ENCODE data around the gene C5AR1. TPM values are rescaled to one million over a fixed set of nuclear protein-coding genes. Genes with fewer than 3 reads are reported as not detected.

C5AR1 gene
- total and polyA plus RNA-seq, 4 donors = 1.8 to 5.3 (median 3.2) TPM

GRCh38 chr19:47352095-47352494 lies 42.4 kb downstream of the C5AR1 start:
- TF ChIP-seq YY1 (IDR thresholded peaks at IDR 0.05) = no peak
- H3K4me3 ChIP-seq (ENCODE audit: low read depth in 1 of 3, low read length in 3 of 3) = no peak overlapping the region
- H3K9me3 ChIP-seq (ENCODE audit: control insufficient read depth in 4 of 4, low read length in 3 of 4) = no peaks in the 10 kb centered on the region
- H3K4me1 ChIP-seq (ENCODE audit: control insufficient read depth in 4 of 4, insufficient read depth in 4 of 4, low read length in 3 of 4) = peaks cover 2 to 24% (median 16%) of the 10 kb centered on the region in 4 donors
- no peaks in the 10 kb centered on the region for H3K27me3 ChIP-seq (ENCODE audit: control insufficient read depth in 4 of 4, insufficient read depth in 4 of 4, low read length in 3 of 4)
- DNase-seq (ENCODE audit: low spot score) = no peak
- no peak overlapping the region for H3K27ac ChIP-seq (ENCODE audit: low read depth in 1 of 2, low read length in 2 of 2)
- H3K36me3 ChIP-seq (ENCODE audit: control insufficient read depth in 4 of 4, insufficient read depth in 3 of 4, low read depth in 1 of 4, low read length in 3 of 4) = peaks cover 2 to 23% (median 9%) of the 10 kb centered on the region in 4 donors
- WGBS = 72% methylated on average over 2 of the region's 2 CpGs
- H3K9ac ChIP-seq (ENCODE audit: low read depth in 1 of 2, low read length in 2 of 2) = no peak overlapping the region

GRCh38 chr19:47353307-47353712 lies 43.6 kb downstream of the C5AR1 start:
- no peaks in the 10 kb centered on the region for H3K27me3 ChIP-seq (ENCODE audit: control insufficient read depth in 4 of 4, insufficient read depth in 4 of 4, low read length in 3 of 4)
- DNase-seq (ENCODE audit: low spot score) = peak; percentile 69
- H3K9ac ChIP-seq (ENCODE audit: low read depth in 1 of 2, low read length in 2 of 2) = no peak overlapping the region
- peaks cover 2 to 24% (median 16%) of the 10 kb centered on the region in 4 donors for H3K4me1 ChIP-seq (ENCODE audit: control insufficient read depth in 4 of 4, insufficient read depth in 4 of 4, low read length in 3 of 4)
- H3K9me3 ChIP-seq (ENCODE audit: control insufficient read depth in 4 of 4, low read length in 3 of 4) = no peaks in the 10 kb centered on the region
- no peak overlapping the region for H3K27ac ChIP-seq (ENCODE audit: low read depth in 1 of 2, low read length in 2 of 2)
- WGBS = 55% methylated on average over 24 of the region's 24 CpGs
- no peak for TF ChIP-seq TAF1 (conservative IDR thresholded peaks at IDR 0.05)
- TF ChIP-seq HNF4A (conservative IDR thresholded peaks at IDR 0.05) = peak; percentile 71 to 74
- peak in 1 of 2 donors; percentile 55 for TF ChIP-seq RAD21 (IDR thresholded peaks at IDR 0.05)
- TF ChIP-seq SP1 (IDR thresholded peaks at IDR 0.05) = peak; percentile 54
- TF ChIP-seq EGR1 (IDR thresholded peaks at IDR 0.05; ENCODE audit: low read depth in 2 of 2) = no peak
- H3K36me3 ChIP-seq (ENCODE audit: control insufficient read depth in 4 of 4, insufficient read depth in 3 of 4, low read depth in 1 of 4, low read length in 3 of 4) = peaks cover 9 to 35% (median 20%) of the 10 kb centered on the region in 4 donors
- no peak overlapping the region for H3K4me3 ChIP-seq (ENCODE audit: low read depth in 1 of 3, low read length in 3 of 3)

- H3K9ac ChIP-seq (ENCODE audit: low read depth in 1 of 2, low read length in 2 of 2) = no peak overlapping the region
- DNase-seq (ENCODE audit: low spot score) = no peak
- no peak overlapping the region for H3K27ac ChIP-seq (ENCODE audit: low read depth in 1 of 2, low read length in 2 of 2)
- no peak overlapping the region for H3K4me3 ChIP-seq (ENCODE audit: low read depth in 1 of 3, low read length in 3 of 3)
- 53% methylated on average over 6 of the region's 6 CpGs for WGBS
- H3K4me1 ChIP-seq (ENCODE audit: control insufficient read depth in 4 of 4, insufficient read depth in 4 of 4, low read length in 3 of 4) = peaks cover 0 to 15% (median 8%) of the 10 kb centered on the region in 4 donors
- no peaks in the 10 kb centered on the region for H3K27me3 ChIP-seq (ENCODE audit: control insufficient read depth in 4 of 4, insufficient read depth in 4 of 4, low read length in 3 of 4)
- H3K36me3 ChIP-seq (ENCODE audit: control insufficient read depth in 4 of 4, insufficient read depth in 3 of 4, low read depth in 1 of 4, low read length in 3 of 4) = peaks cover 17 to 65% (median 38%) of the 10 kb centered on the region in 4 donors
- no peaks in the 10 kb centered on the region for H3K9me3 ChIP-seq (ENCODE audit: control insufficient read depth in 4 of 4, low read length in 3 of 4)
- peak in 1 of 2 donors; percentile 12 for TF ChIP-seq HNF4A (conservative IDR thresholded peaks at IDR 0.05)
- no peak for TF ChIP-seq REST (IDR thresholded peaks at IDR 0.05)
Measured at GRCh38 chr19:47356900-47357299, 47.2 kb downstream of the C5AR1 start.

GRCh38 chr19:47357788-47358680 lies 48.4 kb downstream of the C5AR1 start:
- no peak overlapping the region for H3K9ac ChIP-seq (ENCODE audit: low read depth in 1 of 2, low read length in 2 of 2)
- no peaks in the 10 kb centered on the region for H3K27me3 ChIP-seq (ENCODE audit: control insufficient read depth in 4 of 4, insufficient read depth in 4 of 4, low read length in 3 of 4)
- DNase-seq (ENCODE audit: low spot score) = no peak
- H3K4me3 ChIP-seq (ENCODE audit: low read depth in 1 of 3, low read length in 3 of 3) = no peak overlapping the region
- 98% methylated on average over 28 of the region's 28 CpGs for WGBS
- H3K4me1 ChIP-seq (ENCODE audit: control insufficient read depth in 4 of 4, insufficient read depth in 4 of 4, low read length in 3 of 4) = peaks cover 0 to 8% (median 4%) of the 10 kb centered on the region in 4 donors
- peaks cover 23 to 69% (median 38%) of the 10 kb centered on the region in 4 donors for H3K36me3 ChIP-seq (ENCODE audit: control insufficient read depth in 4 of 4, insufficient read depth in 3 of 4, low read depth in 1 of 4, low read length in 3 of 4)
- no peak overlapping the region for H3K27ac ChIP-seq (ENCODE audit: low read depth in 1 of 2, low read length in 2 of 2)
- no peaks in the 10 kb centered on the region for H3K9me3 ChIP-seq (ENCODE audit: control insufficient read depth in 4 of 4, low read length in 3 of 4)
- TF ChIP-seq SP1 (IDR thresholded peaks at IDR 0.05) (no peak), FOXA1 (IDR thresholded peaks at IDR 0.05) (no peak), HNF4A (conservative IDR thresholded peaks at IDR 0.05) (no peak), RXRA (IDR thresholded peaks at IDR 0.05) (no peak), EGR1 (IDR thresholded peaks at IDR 0.05; ENCODE audit: low read depth in 2 of 2) (no peak), REST (IDR thresholded peaks at IDR 0.05) (no peak), NR2F2 (IDR thresholded peaks at IDR 0.05) (no peak), GABPA (IDR thresholded peaks at IDR 0.05 in 1 of 2, conservative IDR thresholded peaks at IDR 0.05 in 1 of 2) (no peak), TAF1 (conservative IDR thresholded peaks at IDR 0.05) (no peak)

Data from liver (tissue), 9 donors.